ENCODE measurements around the gene CD2. TPM values are rescaled to one million over a fixed set of nuclear protein-coding genes. Genes with fewer than 3 reads are reported as not detected.

CD2 gene
- total and polyA plus RNA-seq, 8 donors = 1.7 to 14.3 (median 3.9) TPM; not detected in 1

- TF ChIP-seq EP300 (IDR thresholded peaks at IDR 0.05) (no peak), POLR2A (IDR thresholded peaks at IDR 0.05) (no peak), POLR2AphosphoS5 (IDR thresholded peaks at IDR 0.05) (no peak), CTCF (IDR thresholded peaks at IDR 0.05) (no peak)
- no peak for DNase-seq
- H3K4me1 ChIP-seq = peaks cover 3 to 13% (median 11%) of the 10 kb centered on the region in 4 donors
- no peaks in the 10 kb centered on the region for H3K27me3 ChIP-seq
- H3K36me3 ChIP-seq = no peaks in the 10 kb centered on the region
- no peak overlapping the region for H3K4me3 ChIP-seq
- WGBS, 5 donors = 89 to 94% (median 93%) methylated on average over 7 of the region's 7 CpGs
- no peak overlapping the region for H3K27ac ChIP-seq
- intact Hi-C loops (cut with DNase I; ENCODE audit: low total_unique reads) = no loop called here
- H3K9me3 ChIP-seq = no peaks in the 10 kb centered on the region
Measured at GRCh38 chr1:116709666-116710167, 44.5 kb upstream of the CD2 start.

GRCh38 chr1:116710420-116711262 lies 43.6 kb upstream of the CD2 start:
- Histone ChIP-seq H3K9me3 (no peaks in the 10 kb centered on the region), H3K4me1 (peaks cover 3 to 13% (median 11%) of the 10 kb centered on the region in 4 donors), H3K27me3 (no peaks in the 10 kb centered on the region), H3K27ac (peak overlapping the region in 2 of 5 donors; percentile 13 to 20), H3K4me3 (no peak overlapping the region), H3K36me3 (no peaks in the 10 kb centered on the region)
- no peak for TF ChIP-seq CTCF (IDR thresholded peaks at IDR 0.05)
- peak in 1 of 2 donors; percentile 48 for DNase-seq
- 50 to 65% (median 54%) methylated on average over 2 of the region's 2 CpGs for WGBS, 5 donors
- intact Hi-C loops (cut with DNase I; ENCODE audit: low total_unique reads) = no loop called here

DNA sequence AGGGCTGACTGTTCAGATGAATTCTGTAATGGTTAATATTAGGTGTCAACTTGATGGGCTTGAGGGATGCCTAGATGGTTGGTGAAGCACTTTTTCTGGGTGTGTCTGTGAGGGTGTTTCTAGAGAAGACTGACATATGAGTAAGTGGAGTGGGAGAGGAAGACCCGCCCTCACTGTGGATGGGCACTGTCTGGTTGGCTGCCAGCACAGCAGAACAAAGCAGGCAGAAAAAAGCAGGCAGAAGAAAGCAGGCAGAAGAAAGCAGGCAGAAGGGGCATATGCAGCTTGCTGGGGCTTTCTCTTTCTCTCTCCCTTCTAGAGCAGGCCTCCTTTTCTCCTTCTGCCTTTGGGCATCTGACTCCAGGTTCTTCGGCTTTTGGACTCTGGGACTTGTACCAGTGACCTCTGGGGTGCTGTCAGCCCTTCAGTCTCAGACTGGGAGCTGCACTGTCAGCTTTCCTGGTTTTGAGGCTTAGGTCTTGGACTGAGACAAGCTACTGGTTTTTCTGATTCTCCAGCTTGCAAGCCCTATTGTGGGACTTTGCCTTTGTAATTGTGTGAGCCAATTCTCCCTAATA lies 42.9 kb upstream of the CD2 start:
- no peaks in the 10 kb centered on the region for H3K27me3 ChIP-seq
- 39 to 60% (median 51%) methylated on average over 2 of the region's 2 CpGs for WGBS, 5 donors
- H3K27ac ChIP-seq = peak overlapping the region in 1 of 5 donors; percentile 20
- H3K4me1 ChIP-seq = peaks cover 3 to 13% (median 11%) of the 10 kb centered on the region in 4 donors
- no peaks in the 10 kb centered on the region for H3K9me3 ChIP-seq
- intact Hi-C loops (cut with DNase I; ENCODE audit: low total_unique reads) = no loop called here
- no peak for TF ChIP-seq POLR2AphosphoS5 (IDR thresholded peaks at IDR 0.05)
- TF ChIP-seq CTCF (IDR thresholded peaks at IDR 0.05) = no peak
- TF ChIP-seq POLR2A (IDR thresholded peaks at IDR 0.05) = no peak
- no peak for TF ChIP-seq EP300 (IDR thresholded peaks at IDR 0.05)
- DNase-seq = peak in 1 of 2 donors; percentile 65
- H3K4me3 ChIP-seq = no peak overlapping the region
- no peaks in the 10 kb centered on the region for H3K36me3 ChIP-seq

DNA sequence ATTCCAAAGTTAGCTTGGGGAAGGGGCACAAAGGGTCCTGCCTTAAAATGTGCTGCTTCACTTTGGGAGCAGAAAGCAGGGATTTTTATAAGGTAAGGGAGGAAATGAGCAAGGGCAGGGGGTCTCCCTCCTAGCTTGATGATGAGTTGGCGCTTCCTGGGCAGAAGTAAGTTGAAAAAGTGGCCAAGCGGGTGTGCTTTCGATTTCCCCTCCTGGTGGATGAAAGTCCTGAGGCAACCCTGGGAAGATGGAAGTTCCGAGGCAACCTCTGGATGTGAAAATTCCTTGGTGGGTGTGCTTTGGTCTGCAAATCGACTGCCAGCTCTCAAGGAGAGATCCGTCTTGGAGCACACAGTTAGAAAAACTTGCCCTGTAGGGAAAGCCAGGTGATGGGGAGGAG lies 41.7 kb upstream of the CD2 start:
- H3K27ac ChIP-seq = no peak overlapping the region
- H3K9me3 ChIP-seq = no peaks in the 10 kb centered on the region
- no peaks in the 10 kb centered on the region for H3K36me3 ChIP-seq
- DNase-seq = no peak
- no peak overlapping the region for H3K4me3 ChIP-seq
- H3K27me3 ChIP-seq = no peaks in the 10 kb centered on the region
- intact Hi-C loops (cut with DNase I; ENCODE audit: low total_unique reads) = no loop called here
- H3K4me1 ChIP-seq = peaks cover 3 to 13% (median 11%) of the 10 kb centered on the region in 4 donors
- TF ChIP-seq POLR2A (IDR thresholded peaks at IDR 0.05) (no peak), POLR2AphosphoS5 (IDR thresholded peaks at IDR 0.05) (no peak), CTCF (IDR thresholded peaks at IDR 0.05) (no peak), EP300 (IDR thresholded peaks at IDR 0.05) (no peak)
- 68 to 88% (median 77%) methylated on average over 6 of the region's 6 CpGs for WGBS, 5 donors

All from stomach (tissue), 9 donors.